OCI-M2 (cell line): Measurements from ENCODE around the gene TCAF1.
"Not testable (repeated sequence)": the region's sequence is repeated elsewhere in the genome, so short reads cannot be mapped to it uniquely, and the experiment has no call there.

Experiments used
- DNase-seq: peaks from one replicate; lab custom pipeline; 2025; ENCODE audit not compliant: unreplicated experiment; lab: John Stamatoyannopoulos, UW

TCAF1 gene

DNA sequence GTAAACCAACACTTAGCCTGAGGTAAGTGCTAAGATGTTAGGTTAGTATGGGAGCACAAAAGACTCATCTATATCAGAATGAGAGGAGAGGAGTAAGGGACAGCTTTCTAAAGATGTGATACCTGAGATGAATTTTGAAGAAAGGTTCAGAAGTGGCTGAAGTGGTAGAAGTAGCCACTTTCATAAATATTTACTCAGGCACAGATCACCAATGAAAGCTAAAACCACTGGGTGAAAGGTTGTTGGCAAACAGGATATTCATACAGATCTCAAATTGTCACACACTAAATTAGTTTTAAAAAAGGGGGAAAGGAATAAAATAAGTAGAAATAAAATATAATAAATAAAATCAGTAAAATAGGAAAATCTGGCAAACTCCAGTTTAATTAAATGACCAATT lies 30.4 kb downstream of the TCAF1 start:
- DNase-seq = not testable (repeated sequence)

DNA sequence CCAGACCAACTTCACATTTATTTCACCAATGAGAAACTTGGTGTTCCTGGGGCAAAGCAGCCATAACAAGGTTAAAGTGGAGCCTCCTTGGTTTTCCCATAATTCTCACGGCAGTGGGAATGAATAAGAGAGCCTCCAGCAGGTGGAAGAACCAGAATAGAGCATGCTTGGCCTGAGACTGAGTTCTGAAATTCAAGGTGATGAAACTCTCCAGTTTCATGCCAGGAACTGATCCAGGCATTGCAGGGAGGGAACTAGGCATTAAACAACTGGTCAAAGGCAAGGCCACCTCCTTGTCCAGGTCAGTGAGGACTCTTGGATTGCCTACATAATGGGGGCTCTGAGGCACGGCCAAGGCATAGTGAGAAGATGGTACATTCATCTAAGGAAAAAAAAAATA lies 44.0 kb downstream of the TCAF1 start:
- DNase-seq = not testable (repeated sequence)

GRCh38 chr7:143855443-143855842 lies 46.5 kb downstream of the TCAF1 start:
- DNase-seq = not testable (repeated sequence)

DNA sequence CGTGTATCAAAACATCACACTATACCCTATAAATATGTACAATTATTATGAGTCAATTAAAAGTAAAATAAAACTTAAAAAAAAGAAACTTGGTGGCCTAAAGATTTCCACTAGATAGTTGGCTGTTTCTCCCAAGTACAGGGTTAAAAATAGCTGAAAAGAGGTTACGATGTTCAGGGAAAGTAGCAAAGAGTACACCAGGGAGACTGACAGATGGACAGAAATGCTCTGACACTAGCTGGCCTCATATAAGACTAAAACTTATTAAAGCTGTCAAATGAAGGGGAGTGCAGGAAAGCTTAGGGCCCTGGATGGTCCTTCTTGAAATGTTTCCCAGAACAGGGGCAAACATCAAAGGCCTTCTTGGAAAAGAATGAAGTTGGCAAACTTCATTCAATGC lies 51.3 kb downstream of the TCAF1 start:
- no peak for DNase-seq

- DNase-seq = no peak
These were observed 52.0 kb downstream of the TCAF1 start for GRCh38 chr7:143849785-143850479.

DNA sequence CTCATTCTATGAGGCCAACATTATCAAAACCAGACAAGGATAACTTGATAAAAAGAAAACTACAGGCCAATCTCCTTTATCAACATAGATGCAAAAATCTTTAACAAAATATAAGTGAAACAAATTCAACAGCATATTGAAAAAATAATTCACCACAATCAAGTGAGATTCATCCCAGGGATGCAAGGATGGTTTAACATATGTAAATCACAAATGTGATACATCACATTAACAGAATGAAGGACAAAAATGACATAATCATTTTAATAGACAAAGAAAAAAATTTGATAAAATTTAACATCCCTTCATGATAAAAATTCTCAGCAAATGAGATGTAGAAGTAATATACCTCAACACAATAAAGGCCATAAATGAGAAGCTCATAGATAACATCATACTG lies 53.8 kb downstream of the TCAF1 start:
- no peak for DNase-seq

- DNase-seq = no peak
These were observed 55.3 kb downstream of the TCAF1 start for GRCh38 chr7:143846692-143847091.

GRCh38 chr7:143841696-143842095 lies 60.3 kb downstream of the TCAF1 start:
- DNase-seq = not testable (repeated sequence)

DNA sequence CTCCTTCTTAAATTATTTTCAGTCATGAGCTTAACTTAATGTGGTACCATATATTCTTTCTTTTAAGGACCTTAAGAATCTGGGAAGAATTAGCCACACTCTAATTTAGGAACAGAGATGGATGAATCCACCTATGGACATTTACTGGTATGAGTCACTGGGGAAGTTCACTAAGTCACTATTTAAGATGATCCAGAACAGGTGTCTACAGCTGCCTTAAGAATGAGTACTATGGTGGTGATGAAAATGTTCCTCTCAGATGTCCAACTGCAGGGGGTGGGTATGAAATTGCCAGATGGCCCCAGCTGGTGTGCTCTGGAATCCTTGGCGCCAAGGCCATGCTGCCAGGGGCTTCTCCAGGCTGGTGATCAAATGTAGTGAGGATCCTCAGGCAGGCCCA lies 61.9 kb downstream of the TCAF1 start:
- not testable (repeated sequence) for DNase-seq

DNA sequence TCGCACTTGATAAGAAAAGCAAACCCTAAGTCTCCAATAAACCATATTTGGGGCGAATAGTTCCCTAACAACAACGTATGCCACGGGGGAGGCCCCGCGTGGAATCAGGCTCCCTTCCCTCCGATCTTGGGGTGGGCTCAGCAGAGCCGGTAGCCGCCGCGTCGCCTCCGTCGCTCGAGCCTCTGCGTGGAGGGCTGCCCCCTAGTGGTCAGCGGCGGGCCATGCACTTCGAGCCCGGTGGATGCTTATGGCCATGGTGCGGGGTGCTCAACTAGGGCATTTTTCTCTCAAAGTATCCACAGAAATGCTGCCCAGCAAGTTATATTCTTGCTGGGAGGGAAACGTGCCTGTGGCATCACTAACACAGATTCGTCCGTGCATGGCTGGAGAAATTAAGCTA lies 64.8 kb downstream of the TCAF1 start:
- not testable (repeated sequence) for DNase-seq

DNA sequence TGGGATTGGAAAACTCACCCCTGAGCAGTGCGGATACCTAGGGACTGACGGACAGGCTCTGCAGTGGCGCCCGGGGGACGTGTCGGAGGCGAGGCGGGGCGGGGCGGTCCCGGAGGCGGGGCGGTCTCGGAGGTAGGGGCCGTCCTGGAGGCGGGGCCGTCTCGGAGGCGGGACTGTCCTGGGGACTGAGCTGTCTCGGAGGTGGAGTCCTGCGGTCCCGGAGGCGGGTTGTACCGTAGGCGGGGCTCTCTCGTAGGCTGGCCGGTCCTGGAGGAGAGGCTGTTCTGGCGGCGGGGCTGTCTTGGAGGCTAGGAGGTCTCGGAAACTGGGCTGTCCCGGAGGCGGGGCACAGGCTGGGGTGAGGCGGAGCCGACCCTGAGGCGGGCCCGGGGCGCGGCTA lies 65.4 kb downstream of the TCAF1 start:
- not testable (repeated sequence) for DNase-seq

DNA sequence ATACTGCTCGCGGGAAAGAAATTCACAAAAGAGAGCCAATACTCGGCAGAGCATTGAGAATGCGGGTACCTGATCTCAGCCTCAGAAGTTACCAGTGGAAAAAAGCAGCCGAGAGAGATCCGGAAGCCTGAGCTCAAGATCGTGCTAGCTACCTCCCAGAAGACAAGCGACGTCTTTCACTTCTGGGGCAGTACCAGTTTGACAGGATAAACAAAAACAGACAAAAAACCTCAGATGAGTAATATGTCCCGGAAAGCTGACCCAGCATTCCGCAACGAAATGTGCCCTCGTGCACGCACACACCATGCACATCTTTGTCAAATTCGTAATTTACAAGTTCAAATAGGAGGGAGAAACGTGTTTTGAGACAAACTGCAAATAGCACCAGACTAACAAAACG lies 65.9 kb downstream of the TCAF1 start:
- DNase-seq = not testable (repeated sequence)

- not testable (repeated sequence) for DNase-seq
These were observed 75.4 kb downstream of the TCAF1 start for GRCh38 chr7:143826578-143826977.

DNA sequence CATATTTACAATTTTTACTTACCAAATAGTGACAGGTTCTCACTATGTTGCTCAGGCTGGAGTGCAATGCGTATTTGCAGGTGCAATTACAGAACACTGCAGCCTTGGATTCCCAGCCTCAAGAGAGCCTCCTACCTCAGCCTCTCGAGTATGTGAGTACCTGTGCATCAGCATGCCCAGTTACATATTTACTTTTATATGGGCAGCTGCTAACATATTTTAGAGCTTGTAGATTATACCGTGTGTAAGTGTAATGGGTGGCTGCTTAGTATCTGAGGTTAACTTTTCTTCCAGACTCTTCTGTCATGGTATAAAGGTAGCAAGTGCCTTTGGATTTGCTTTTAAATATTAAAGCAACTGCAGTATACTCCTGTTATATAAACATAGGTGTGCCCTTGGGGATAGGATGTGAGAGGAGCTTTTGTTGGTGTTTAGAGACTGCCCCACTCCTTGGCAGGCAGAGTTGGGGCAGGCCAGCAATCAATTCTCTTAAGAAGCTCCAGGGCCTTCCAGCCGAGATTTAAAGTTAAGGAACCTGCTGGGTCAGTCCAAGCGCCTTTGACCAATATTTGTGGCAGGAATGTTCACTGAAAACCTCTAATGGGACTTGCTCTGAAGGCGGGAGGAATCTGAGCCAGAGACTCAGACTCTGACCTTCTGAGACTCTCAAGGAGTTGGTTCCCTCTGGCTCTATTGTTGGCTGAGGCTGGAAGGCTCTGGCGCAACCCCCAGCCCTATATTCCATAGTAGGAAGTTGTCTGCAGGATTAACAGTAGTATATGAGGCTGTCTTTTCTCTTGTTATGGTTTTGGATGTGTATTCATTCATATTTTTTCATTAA lies 77.5 kb downstream of the TCAF1 start:
- not testable (repeated sequence) for DNase-seq

DNA sequence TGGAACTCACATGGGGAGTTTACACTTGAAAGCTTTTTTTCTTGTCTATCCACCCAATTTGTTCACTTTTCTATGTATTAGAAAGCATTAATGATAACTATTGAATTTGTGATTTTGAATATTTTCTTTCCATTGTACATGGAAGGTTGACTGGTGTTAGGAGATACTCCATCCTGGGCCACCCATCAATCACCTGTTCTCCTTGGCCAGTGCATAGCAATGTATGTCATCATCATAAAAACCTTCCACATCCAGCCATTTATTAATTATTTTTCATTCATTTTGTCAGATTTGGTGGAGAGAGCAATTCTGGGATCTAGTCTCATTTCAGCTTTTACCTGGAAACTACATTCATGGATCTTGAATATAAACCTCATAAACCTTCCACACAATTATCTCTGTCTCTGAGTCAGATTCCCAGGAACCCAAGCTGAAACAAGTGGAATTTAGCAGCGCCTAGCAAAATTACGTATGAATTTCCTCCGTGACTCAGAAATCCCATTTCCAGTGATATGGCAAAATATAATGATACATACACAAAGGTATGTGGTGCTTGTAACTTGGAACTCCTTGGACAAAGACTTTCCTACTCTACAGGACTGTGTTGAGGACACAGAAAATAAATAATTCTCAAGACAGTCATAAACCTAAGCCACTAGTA lies 78.2 kb downstream of the TCAF1 start:
- DNase-seq = not testable (repeated sequence)

- not testable (repeated sequence) for DNase-seq
These were observed 80.3 kb downstream of the TCAF1 start for GRCh38 chr7:143821392-143822277.

DNA sequence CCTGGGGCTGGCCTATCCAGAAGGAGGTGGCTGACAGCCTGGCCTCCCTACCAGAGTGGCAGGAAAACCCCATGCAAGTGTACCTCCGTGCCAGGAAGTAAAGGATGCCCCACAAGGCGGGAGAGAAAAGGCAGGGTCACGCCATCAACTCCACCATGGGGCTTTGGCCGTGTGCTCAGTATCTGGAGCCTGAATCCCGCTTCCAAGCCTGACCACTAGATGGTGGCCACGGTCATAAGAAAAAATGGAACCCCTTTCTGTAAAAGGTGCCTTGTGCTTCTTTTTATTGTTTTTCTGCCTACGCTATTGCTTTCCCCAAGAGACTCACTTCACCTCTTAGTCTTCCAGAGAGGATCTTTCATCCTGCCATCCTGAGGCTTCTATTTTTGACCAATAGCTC lies 84.1 kb downstream of the TCAF1 start:
- not testable (repeated sequence) for DNase-seq

GRCh38 chr7:143816471-143817133 lies 85.4 kb downstream of the TCAF1 start:
- not testable (repeated sequence) for DNase-seq

DNA sequence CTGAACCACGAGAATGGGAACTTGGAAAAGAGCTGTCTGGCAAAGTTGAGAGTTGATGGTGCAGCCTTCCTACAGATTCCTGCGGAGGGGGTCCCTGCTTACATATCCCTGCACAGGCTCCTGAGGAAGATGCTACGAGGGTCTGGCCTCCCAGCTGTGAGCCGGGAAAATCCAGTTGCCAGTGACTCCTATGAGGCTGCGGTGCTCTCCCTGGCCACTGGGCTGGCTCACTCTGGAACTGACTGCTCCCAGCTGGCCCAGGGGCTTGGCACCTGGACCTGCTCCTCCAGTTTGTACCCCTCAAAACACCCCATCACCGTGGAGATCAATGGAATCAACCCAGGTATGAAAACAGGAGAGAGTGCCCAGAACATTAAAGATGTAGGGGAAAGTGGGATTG lies 91.3 kb downstream of the TCAF1 start:
- not testable (repeated sequence) for DNase-seq

DNA sequence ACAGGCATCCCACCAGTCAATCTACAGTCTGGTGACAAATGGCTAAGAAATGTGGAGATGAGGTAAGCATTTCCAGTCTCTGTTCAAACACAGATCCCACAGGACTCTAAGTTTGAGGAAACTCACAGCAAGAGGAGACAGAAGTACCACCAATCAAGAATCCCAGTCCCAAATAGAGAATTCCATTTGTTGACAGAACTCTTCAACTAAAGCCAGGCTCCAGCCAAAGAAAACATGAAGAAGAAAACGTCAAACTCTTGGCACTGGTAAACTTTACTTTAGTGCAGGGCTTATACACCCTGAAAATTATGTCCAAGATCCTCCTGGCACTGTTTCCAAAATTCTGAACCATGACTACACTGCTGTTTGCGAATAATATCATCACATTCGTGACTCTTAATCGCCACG lies 95.3 kb downstream of the TCAF1 start:
- not testable (repeated sequence) for DNase-seq
